Measurements from ENCODE around the gene STK32C.
"Not testable (repeated sequence)": the region's sequence is repeated elsewhere in the genome, so short reads cannot be mapped to it uniquely, and the experiment has no call there.

Gene STK32C

DNA sequence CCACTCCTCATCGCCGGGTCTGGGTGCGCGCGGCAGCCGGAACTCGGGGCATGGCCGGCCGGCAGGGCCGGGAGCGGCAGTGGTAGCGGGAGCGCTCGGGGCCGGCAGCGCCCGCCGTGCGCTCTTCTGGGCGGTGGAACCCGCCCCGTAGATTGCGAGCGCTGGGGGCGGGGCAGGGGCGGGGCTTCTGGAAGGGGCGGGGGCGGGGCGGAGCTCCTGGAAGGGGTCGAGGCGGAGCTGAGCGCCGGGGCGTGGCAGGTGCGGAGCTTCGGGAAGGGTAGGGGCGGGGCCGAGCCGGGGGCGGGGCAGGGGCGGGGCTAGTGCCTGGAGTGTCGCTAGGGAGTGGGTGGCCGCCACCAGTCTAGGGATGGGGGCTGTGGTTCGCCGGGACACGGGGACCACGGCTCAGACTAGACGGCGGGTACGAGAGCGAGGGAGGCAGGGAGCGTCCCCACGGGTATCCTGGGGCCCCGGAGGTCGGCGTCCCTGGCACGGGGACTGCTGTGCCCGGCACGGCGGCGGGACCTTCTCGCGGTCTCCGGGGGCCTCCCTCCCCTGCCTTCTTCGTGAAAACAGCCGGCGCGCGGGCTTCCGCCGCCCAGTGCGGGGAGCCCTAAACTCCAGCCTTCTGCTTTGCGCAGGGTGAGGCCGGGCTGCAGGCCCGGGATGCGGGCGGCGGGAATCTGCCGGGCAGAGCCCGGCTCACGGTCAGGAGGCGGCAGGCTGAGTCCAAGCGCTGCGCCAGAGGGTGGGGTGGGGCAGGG lies at the start of gene STK32C:
Gene STK32C, minus strand, starts transcription at position 128 of the 764 bp plus-strand sequence. Its CDS starts 117 bp downstream, at position 11.
- DNase-seq = peak; percentile 82 to 89

DNA sequence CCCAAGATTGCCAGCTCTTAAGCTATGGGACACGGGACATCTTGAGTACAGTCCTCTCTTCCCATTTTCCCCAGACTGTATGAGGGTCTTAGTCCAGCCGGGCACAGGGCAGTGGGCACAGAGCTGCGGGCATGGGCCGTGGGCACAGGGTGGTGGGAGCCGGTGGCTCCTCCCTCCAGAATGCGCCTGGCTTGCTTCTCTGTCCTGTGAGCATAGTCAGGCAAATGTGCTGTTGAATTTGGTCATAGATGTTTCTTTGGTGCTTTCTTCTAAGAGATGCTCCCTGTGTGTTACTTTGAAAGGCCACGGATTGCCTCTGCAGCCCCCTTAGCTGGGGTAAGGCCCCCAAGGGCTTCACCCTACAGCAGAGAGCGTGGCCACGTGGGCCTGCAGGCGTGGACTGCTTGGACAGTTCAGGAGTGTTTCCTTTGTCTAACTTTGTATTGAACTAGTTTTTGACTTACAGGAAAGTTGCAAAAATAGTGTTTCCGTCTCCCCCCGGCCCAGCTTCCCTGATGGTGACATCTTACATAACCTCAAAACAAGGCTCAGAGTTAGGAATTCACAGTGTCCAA lies 49.0 kb upstream of the STK32C start:
- DNase-seq = no peak

DNA sequence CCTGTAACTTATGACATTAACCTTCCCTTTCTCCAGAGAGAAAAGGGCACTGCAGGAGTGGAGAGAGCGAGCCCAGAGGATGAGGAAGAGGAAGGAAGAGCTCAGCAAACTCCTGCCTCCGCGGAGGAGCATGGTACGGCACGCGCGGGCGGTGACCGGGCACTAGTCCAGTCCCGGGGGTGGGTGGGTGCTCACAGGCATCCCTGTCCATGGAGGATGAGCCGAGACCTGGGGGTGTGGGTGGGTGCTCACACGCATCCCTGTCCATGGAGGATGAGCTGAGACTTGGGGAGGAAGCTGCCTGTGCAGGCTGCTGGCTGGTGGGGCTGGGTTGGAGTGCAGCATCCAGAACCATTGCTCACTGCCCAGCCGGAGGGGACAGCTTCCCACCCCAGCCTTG lies 48.0 kb upstream of the STK32C start:
- DNase-seq = no peak

DNA sequence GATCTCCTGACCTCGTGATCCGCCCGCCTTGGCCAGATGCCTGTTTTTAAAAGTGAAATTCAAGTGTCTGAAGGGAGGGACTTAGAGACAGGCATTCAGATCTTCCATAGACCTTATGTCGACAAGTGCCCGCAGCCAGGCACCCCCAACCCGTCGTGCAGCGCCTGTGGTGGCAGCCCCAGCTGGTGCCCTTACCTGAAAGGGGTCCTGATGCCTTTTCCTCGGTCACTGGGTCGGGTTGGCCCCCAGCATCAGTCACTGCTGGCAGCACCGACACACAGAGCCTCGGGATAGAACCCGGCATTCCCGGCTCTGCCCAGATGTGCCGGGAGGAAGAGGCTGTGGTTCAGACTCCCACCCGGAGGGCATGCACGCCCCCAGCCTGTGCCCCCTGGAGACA lies 47.5 kb upstream of the STK32C start:
- no peak for DNase-seq

DNA sequence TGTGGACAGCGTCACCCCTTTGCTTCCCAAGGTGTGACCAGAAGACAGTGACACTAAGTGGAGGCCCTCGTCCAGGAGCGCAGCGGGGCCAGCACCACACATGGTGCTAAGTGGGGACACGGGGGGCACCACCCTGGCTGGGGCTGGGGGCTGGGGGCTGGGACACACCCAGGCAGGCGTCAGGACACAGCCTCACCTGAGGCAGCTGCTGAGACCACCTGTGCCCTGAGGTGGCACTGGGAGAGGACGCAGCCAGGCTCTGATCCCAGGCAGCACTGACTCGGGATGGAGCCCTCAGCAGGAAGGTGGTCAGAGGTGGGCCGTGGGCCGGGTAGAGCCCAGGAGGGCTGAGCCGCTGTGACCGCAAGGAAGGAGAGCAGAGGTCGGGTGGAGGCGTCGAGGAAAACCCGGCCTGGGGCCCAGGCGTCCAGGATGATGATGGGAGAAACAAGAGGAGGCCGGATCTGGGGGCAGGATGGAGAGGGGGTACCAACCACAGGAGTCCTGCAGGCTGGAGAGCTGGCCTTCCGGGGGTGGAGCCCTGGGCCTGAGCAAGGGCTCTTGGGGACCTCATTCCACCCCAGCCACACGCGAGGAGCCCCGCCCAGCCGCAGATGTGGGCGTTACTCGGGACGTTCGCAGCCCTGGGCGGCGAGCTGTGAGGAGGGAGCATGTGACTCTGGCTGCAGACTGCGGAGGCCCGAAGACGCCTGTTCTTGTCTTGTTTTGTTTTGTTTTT lies 46.8 kb upstream of the STK32C start:
- no peak for DNase-seq

DNA sequence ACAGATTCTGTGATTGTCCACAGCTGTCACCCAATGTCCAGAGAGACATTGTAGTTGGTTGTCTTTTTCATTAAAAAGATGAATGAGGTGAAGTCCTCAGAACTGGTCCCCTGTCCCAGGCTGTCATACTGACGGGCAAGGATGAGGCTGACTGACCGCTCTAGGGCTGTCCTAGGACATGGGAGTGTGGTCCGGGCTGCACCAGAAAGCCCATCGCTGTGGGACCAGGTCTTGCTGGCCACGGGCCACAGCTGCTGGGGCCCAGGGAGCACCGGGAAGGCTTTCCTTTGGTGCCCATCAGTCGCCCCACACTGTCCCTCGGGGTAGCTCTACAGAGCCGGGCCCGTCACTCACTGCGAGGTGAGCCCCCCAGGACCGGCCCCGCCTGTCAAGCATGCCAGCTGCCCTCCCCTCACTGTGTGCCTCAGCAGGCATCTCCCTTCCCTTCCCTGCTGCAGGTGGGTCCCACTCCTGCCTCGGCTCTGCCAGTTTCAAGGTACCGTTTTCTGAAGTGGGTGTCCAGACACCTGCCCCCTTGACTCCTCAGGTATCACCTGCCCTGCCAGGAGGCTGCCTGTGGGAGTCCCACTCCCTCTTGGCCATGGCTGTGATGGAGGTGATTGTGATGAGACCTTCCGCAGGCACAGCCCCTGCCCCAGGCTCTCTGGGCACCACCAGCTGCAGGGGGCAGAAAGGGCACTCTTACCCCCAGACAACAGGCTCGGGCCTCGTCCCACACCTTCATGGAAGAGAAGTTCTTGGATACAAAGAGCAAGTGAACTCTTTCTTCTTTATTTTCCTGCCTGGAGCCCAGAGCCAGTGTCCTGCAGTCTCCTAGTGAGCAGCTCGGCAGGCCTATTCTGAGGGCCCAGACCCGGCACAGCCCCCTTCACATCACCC lies 46.0 kb upstream of the STK32C start:
- no peak for DNase-seq

DNA sequence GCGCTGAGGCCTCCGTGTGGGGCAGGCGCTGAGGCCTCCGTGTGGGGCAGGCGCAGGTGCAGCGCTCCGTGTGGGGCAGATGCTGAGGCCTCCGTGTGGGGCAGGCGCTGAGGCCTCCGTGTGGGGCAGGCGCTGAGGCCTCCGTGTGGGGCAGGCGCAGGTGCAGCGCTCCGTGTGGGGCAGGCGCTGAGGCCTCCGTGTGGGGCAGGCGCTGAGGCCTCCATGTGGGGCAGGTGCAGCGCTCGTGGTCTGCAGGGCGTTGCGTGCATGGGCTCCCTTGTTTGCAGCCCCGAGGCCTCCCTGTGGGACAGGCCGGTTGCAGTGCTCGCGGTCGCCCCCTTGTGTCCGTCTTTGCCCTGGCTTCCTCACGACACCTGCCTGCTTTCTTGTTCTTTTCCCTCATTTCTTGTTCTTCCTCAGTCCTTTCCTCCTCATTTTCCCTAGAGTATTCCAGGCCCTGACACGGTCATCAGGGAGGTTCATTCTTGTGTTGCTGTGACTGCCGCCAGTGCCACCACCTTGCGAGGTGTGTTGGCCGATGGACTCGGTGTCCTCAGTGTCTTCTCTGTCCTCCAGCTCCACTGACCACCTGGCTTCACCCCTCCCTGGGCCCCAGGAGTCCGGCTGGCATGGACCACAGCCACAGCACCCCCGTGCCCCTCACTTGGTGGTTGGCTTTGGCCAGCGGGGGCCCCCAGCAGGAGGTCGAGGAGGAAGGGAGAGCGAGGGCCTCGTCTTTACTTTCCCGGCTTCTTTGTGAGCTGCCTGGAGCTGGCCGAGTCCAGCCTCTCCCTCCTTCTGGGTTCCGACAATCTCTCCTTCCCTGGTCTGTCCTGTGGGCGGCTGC lies 44.9 kb upstream of the STK32C start:
- DNase-seq = peak; percentile 77 to 82

DNA sequence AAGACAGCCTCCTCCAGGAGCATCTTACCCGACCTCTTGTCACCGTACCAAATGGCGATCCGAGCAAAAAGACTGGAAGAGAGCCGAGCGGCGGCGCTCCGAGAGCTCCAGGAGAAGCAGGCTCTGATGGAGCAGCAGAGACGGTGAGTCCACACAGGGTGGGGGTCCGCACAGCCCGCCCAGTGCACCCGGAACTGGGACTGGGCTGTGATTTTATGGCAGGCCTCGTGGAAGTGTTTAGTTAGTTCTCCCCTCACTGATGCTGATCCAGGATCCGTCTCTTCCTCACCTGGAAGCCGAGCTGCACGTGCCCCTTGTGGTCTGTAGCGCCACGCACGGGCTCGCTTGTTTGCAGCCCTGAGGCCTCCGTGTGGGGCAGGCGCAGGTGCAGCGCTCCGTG lies 43.9 kb upstream of the STK32C start:
- no peak for DNase-seq

DNA sequence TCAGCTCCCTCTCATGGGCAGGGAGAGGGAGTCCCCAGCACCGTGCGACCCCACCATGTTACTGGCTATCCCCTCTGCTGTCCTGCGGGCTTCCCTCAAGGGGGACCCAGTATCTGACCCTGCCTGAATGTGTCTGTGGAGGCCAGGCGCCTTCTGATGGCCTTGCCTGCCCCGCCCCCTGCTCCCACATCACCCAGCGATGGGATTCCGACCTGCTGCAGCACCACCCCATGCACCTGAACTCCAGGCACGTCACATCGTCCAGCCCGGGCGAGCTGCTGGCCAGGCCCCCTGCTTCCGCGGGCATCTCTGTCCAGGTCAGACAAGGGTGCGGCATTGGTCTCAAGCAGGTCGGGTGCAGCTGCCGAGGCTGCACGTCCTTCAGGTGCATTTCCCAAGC lies 43.2 kb upstream of the STK32C start:
- DNase-seq = no peak

DNA sequence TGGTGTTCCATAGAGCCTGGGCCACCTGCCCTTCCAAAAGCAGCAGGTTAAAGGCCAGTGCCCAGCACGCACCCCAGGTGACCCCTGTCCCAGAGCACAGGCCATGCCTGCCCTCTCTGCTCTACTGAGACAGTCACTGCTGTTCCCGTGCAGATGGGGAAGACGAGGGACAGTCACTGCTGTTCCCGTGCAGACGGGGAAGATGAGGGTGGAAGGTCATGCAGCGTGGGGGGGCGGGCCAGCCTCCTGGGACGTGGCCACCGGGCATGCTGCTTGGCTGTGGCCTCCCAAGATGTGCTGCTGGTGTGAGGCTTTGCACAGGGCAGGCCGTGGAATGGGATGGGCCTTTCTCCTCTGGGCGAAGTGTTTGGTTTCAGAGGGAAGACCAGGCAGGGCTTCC lies 42.6 kb upstream of the STK32C start:
- no peak for DNase-seq

DNA sequence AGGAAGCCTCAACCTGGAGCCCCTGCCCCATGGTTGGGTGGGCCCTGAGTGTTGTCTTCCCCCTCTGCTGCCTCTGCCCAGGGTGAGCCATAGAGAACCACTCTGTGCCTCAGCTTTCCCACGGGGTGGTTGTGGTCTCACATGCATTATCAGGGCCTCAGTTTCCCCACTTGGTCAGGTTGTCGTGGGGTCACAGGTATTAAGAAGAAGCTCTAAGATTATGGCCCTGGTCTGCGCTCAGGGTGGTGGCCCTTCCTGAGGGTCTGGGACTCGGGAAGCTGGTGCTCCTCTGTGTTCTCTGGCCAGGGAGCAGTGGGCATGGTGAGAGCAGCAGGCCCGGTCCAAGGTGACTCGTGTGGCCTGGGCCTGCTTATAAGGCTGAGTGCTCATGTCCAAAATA lies 42.0 kb upstream of the STK32C start:
- no peak for DNase-seq

DNA sequence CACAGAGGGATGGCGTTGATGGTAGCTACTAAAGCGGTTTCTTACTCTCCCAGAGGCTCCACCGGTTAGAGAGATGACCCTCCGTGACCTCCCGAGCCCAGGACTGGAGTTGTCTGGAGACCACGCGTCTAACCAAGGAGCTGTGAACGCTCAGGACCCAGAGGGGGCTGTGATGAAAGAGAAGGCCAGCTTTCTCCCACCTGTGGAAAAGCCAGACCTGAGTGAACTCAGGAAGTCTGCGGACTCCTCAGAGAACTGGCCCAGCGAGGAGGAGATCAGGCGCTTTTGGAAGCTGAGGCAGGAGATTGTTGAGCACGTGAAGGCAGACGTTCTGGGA lies 40.1 kb upstream of the STK32C start:
- no peak for DNase-seq

DNA sequence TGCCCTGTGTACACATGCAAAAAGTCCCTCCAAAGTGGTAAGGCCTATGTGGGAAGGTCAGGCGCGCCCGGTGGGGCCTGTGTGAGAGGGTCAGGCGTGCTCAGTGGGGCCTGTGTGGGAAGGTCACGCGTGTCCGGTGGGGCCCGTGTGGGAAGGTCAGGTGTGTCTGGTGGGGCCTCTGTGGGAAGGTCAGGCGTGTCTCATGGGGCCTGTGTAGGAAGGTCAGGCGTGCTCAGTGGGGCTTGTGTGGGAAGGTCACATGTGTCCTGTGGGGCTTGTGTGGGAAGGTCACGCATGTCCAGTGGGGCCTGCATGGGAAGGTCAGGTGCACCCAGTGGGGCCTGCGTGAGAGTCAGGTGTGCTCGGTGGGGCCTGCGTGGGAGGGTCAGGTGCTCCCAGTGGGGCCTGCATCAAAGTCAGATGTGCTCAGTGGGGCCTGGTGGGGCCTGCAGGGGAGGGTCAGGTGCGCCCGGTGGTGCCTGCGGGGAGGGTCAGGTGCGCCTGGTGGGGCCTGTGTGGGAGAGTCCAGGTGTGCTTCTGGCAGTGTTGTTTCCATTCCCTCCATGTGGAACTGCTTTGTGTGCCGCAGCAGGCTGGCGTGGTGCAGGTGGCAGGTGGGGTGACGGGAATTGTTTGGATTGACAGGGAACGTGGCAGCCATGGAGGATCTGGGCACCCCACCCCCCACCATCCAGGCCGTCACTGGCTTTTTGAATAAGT lies 39.6 kb upstream of the STK32C start:
- no peak for DNase-seq

DNA sequence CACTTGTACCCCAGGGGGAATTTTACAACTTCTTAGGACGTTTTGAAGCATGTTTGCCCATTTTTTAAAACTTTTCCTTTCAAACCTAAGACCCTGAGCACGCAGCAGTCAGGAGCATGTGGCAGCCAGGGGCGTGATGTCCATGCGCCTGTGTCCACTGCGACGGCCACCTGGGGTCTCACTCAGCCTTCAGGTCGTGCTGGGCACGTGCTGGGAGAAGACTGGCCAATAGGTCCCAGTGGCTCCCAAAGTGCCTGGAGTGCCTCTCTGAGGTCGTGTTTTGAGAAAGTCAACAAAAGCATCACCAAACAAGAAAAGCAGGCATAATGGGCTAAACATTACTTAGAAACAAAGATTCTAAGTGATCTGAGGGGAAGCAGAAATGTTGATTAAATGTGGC lies 39.1 kb upstream of the STK32C start:
- DNase-seq = no peak

DNA sequence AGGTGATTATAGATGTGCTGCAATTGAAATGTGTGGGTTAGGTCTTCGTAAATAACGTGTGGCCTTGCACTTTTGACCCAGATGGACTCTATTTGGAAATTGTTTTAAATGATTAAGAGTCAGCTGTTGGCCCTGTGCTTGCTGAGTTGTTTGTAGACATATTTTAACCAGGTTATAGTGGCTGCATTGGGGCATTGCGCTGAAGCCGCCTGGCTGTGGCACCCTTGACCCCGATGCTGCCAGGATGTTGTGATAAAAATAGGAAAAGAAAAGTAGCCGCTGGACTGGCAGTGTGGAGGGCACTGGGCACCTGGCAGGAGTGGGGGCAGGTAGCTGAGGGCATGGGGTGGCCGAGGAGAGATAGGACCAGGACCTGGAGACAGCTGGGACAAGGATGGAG lies 37.6 kb upstream of the STK32C start:
- no peak for DNase-seq

DNA sequence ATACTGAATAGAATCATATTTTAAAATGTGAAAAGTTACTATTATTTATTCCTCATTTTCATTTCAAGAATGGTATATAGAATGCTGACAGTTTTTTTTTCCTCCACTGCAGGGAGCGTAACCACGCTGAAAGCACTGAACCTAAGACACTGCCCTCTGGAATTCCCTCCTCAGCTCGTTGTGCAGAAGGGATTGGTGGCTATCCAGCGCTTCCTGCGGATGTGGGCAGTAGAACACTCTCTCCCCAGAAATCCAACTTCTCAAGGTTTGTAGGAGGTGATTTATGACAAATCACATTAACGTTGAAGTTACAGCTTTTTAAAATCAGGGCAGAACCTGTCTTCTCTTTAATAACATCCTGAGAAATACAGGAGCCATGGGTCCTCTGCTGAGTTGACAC lies 36.6 kb upstream of the STK32C start:
- no peak for DNase-seq

DNA sequence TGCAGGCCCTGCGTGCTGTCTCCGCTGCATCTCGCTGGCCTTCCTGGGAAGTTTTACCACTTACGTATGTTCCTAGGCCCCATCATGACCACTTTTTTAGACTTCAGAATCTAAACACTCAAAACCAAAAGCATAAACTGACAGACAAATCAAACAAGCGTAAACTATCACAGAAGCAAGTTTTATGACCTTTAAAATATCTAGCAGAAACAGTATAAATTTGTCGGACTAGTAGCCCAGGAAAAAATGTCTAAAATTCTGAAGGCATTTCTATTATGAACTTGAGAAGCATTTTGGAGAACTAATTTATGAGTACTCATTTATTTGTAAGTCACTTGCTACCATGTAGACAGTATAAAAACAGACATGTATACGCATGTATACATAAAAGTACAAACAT lies 34.8 kb upstream of the STK32C start:
- no peak for DNase-seq

DNA sequence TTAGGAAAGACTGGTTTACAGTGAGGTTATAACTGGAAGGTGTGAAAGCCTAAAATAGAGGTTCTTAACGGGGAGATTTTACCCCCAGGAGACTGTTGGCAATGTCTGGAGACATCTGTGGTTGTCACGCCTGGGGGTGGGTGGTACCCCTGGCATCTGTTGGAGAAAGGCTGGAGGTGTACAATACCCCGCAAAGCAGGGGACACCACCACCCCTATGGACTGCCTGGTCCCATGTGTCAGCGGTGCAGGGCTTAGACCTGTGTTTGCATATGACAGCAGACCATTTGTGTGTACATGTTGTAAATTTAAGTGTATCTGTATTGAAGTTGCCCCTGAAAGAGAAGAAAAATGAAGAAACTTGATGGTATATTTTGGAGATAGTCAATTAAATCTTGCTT lies 34.0 kb upstream of the STK32C start:
- no peak for DNase-seq

DNA sequence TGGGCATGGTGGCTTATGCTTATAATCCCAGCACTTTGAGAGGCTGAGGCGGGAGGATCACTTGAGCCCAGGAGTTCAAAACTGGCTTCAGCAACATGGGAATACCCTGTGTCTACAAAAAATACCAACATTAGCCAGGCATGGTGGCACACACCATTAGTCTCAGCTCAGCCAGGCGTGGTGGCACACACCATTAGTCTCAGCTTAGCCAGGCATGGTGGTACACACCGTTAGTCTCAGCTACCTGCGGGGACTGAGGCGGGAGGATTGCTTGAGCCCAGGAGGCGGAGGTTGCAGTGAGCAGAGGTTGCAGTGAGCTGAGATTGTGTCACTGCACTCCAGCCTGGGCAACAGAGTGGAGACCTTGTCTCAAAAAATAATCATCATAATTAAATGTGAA lies 33.3 kb upstream of the STK32C start:
- no peak for DNase-seq

DNA sequence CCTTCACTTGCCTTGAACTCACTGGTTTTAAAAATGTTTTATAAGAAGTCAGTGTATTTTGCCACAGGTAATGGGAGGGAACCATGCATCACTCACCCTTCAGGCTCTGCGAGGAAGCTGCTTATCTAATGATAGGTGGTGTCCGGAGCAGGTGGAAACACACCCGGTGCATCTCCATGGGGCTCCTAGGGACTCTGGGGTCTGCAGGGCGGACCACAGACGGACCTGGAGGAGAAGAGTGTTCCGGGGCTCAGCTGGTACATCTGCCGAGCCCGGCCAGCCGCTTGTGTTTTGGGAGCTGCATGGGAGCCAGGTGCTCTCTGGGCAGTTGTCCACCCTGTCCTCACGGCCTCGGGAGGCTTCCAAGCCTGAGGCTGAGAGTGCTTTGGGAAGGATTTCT lies 31.5 kb upstream of the STK32C start:
- no peak for DNase-seq

DNA sequence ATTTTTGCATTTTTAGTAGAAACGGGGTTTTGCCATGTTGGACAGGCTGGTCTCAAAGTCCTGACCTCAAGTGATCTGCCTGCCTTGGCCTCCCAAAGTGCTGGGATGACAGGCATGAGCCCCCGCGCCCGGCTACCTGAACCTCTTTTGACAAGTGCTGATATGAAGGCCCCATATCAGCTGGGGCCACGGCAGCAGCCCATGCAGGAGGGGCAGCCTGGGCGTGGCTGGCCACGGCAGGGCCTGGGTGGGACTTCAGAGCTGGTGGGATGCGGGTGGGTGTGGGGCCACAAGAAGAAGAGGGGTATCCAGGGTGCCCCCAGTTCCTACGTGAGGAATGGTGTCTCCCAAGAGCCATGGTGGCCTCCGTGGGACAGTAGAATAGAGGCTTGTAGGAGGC lies 31.1 kb upstream of the STK32C start:
- DNase-seq = no peak

DNA sequence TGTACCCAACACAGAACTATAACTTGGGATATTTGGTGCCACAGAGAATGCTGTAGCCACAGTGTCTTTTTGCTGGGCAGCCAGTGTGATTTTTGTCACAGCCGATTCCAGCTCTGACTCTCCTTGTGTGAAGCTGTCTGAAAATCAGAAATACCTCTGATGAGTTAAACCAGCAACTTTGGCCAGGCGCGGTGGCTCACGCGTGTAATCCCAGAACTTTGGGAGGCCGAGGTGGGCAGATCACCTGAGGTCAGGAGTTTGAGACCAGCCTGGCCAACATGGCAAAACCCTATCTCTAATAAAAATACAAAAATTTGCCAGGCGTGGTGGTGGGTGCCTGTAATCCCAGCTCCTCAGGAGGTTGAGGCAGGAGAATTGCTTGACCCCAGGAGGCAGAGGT lies 30.1 kb upstream of the STK32C start:
- not testable (repeated sequence) for DNase-seq

Data from stimulated activated CD4-positive, alpha-beta T cell treated with anti-CD3 and anti-CD28 coated beads, Interleukin-2, amount 100 ng/mL, for 48 hours (primary cell).